GM20431 (cell line): ENCODE results near the gene ROCK2.

Source experiments
- in situ Hi-C: fragments of 300-500 bp; cut with MseI, MboI; formaldehyde crosslinking; loops from one replicate; pipeline ENCODE4 v1.15.0; 2020; ENCODE audit warnings: low sequenced_read_pairs; ENCODE audit not compliant: unreplicated experiment

The ROCK2 gene

GRCh38 chr2:11344342-11344955, at the start of gene ROCK2:
Gene ROCK2 (minus strand): TSS chr2:11344636. CDS start chr2:11344136, 500 bp downstream.
- in situ Hi-C loops = no loop called here

GRCh38 chr2:11393711-11394236, 49.3 kb upstream of the ROCK2 start:
- in situ Hi-C loops = no loop called here

GRCh38 chr2:11391942-11392266, 47.5 kb upstream of the ROCK2 start:
- in situ Hi-C loops = no loop called here

- in situ Hi-C loops = no loop called here
Observed at GRCh38 chr2:11390399-11390658, 45.9 kb upstream of the ROCK2 start.

GRCh38 chr2:11389551-11390398, 45.3 kb upstream of the ROCK2 start:
- in situ Hi-C loops = no loop called here

- in situ Hi-C loops = no loop called here
Observed at GRCh38 chr2:11389052-11389420, 44.6 kb upstream of the ROCK2 start.

GRCh38 chr2:11388262-11389051, 44.0 kb upstream of the ROCK2 start:
- in situ Hi-C loops = no loop called here

GRCh38 chr2:11387843-11388242, 43.4 kb upstream of the ROCK2 start:
- in situ Hi-C loops = no loop called here

GRCh38 chr2:11387100-11387390, 42.6 kb upstream of the ROCK2 start:
- in situ Hi-C loops = no loop called here

- in situ Hi-C loops = no loop called here
Observed at GRCh38 chr2:11385847-11386246, 41.4 kb upstream of the ROCK2 start.

GRCh38 chr2:11385216-11385615, 40.8 kb upstream of the ROCK2 start:
- in situ Hi-C loops = no loop called here

GRCh38 chr2:11379558-11379957, 35.1 kb upstream of the ROCK2 start:
- in situ Hi-C loops = no loop called here

GRCh38 chr2:11377928-11378545, 33.6 kb upstream of the ROCK2 start:
- in situ Hi-C loops = no loop called here

- in situ Hi-C loops = no loop called here
Observed at GRCh38 chr2:11376071-11376470, 31.6 kb upstream of the ROCK2 start.

- in situ Hi-C loops = no loop called here
Observed at GRCh38 chr2:11375689-11376027, 31.2 kb upstream of the ROCK2 start.

- in situ Hi-C loops = no loop called here
Observed at GRCh38 chr2:11375025-11375688, 30.7 kb upstream of the ROCK2 start.

- in situ Hi-C loops = no loop called here
Observed at GRCh38 chr2:11373096-11373495, 28.7 kb upstream of the ROCK2 start.

- in situ Hi-C loops = no loop called here
Observed at GRCh38 chr2:11371092-11371937, 26.9 kb upstream of the ROCK2 start.

GRCh38 chr2:11370377-11371091, 26.1 kb upstream of the ROCK2 start:
- in situ Hi-C loops = no loop called here
